Right lobe of liver (tissue), 4 donors: ENCODE results near the gene THPO.

ENCODE experiments used
- CTCF ChIP-seq, 4 donors: fragments of 200-600 bp in 3 of 4; fragments of 450-650 bp in 1 of 4; IDR thresholded peaks; one replicate each; pipeline versions ENCODE4 v1.5.1 to v1.8.0; 2016 to 2022; ENCODE audit warnings: antibody characterized with exemption in 4 of 4, mild to moderate bottlenecking in 2 of 4
- POLR2A ChIP-seq: fragments of 450-650 bp; IDR thresholded peaks from one replicate; pipeline ENCODE4 v1.6.1; 2017; ENCODE audit warnings: antibody characterized with exemption, mild to moderate bottlenecking
- donor health status: DM: no; HTN: no; CAD: no.
- donor health status: DM: no; HTN: no; CAD: no.
- donor health status: DM: no; HTN: yes; CAD: no.

GRCh38 chr3:184372911-184373310 is 5.1 kb downstream of the THPO start:
- TF ChIP-seq CTCF (IDR thresholded peaks at IDR 0.05), result no peak
- TF ChIP-seq POLR2A, result no peak
